Aorta (tissue), 5 donors: Measurements from ENCODE around the gene CROCC2. TPM values are rescaled to one million over a fixed set of nuclear protein-coding genes. Genes with fewer than 3 reads are reported as not detected.

Experiments
- ATAC-seq: fragments of 200-7000 bp; cut with Tn5 transposase; one replicate; pipeline ENCODE4 v1.9.1; 2022; ENCODE audit warnings: moderate library complexity; ENCODE audit not compliant: low FRiP score
- DNase-seq, 2 donors: peaks; one replicate each; pipeline ENCODE4 v3.0.0-alpha.2; 2020
- H3K27ac ChIP-seq, 2 donors: one replicate each; pipeline ENCODE4 v1.5.1; 2013; ENCODE audit warnings: low read length in 2 of 2, mild to moderate bottlenecking in 2 of 2, moderate library complexity in 2 of 2, control low read depth in 1 of 2, inconsistent platforms in 1 of 2, low read depth in 1 of 2
- H3K27me3 ChIP-seq, 2 donors: one replicate each; pipeline ENCODE4 v1.6.1; 2013; ENCODE audit warnings: control low read depth in 1 of 2, low read length in 1 of 2, mild to moderate bottlenecking in 1 of 2, moderate library complexity in 1 of 2; ENCODE audit not compliant: insufficient read depth in 2 of 2, control insufficient read depth in 1 of 2
- H3K36me3 ChIP-seq, 2 donors: one replicate each; pipeline ENCODE4 v1.6.1; 2013; ENCODE audit warnings: control low read depth in 1 of 2, low read length in 1 of 2, mild to moderate bottlenecking in 1 of 2; ENCODE audit not compliant: insufficient read depth in 2 of 2, control insufficient read depth in 1 of 2
- H3K4me1 ChIP-seq, 2 donors: one replicate each; pipeline ENCODE4 v1.6.1; 2013; ENCODE audit warnings: low read length in 2 of 2, control low read depth in 1 of 2, mild to moderate bottlenecking in 1 of 2, moderate library complexity in 1 of 2; ENCODE audit not compliant: insufficient read depth in 2 of 2, control insufficient read depth in 1 of 2
- H3K4me3 ChIP-seq, 2 donors: one replicate each; pipeline ENCODE4 v1.5.1; 2013; ENCODE audit warnings: low read length in 2 of 2, control low read depth in 1 of 2, mild to moderate bottlenecking in 1 of 2
- H3K9me3 ChIP-seq: one replicate; pipeline ENCODE4 v1.6.1; 2013; ENCODE audit warnings: mild to moderate bottlenecking, low read length; ENCODE audit not compliant: control insufficient read depth
- WGBS, 2 donors: extraction: QIAGEN DNeasy Blood & Tissue Kit; methylation state at CpG; one replicate each; pipeline ENCODE4 v1.1.7; 2013; 5-methylcytosine and 5-hydroxymethylcytosine counted together
- intact Hi-C, 2 donors: fragments of 100-400 bp; cut with DNase I; formaldehyde crosslinking; loops; one replicate each; pipeline versions ENCODE4 v1.14.2 to v1.15.0; 2022
- polyA plus RNA-seq, 2 donors: library from polyadenylated mRNA; stranded (reverse); fragments of 200-250 nt; gene quantifications; one replicate each; pipeline ENCODE4 v1.2.3, GENCODE V29; 2013
- total RNA-seq, 2 donors: library from RNA; stranded (reverse); fragmentation: NEBNext Ultra II Directional; extraction: Animal tissue kit (Norgen Biotek cat#: 25700); gene quantifications; one replicate each; pipeline ENCODE4 v1.2.1, GENCODE V29; 2021
- donor health status: healthy with polysubstance abuse.
- donor health status: Bipolar disorder and iron deficiency.
- donor health status: DM: no; HTN: no; CAD: no.
- donor health status: DM: no; HTN: no; CAD: no.
- donor health status: DM: yes; HTN: yes; CAD: no.

CROCC2 gene
- total and polyA plus RNA-seq, 4 donors, result 0.13 to 0.45 TPM; not detected in 2

DNA sequence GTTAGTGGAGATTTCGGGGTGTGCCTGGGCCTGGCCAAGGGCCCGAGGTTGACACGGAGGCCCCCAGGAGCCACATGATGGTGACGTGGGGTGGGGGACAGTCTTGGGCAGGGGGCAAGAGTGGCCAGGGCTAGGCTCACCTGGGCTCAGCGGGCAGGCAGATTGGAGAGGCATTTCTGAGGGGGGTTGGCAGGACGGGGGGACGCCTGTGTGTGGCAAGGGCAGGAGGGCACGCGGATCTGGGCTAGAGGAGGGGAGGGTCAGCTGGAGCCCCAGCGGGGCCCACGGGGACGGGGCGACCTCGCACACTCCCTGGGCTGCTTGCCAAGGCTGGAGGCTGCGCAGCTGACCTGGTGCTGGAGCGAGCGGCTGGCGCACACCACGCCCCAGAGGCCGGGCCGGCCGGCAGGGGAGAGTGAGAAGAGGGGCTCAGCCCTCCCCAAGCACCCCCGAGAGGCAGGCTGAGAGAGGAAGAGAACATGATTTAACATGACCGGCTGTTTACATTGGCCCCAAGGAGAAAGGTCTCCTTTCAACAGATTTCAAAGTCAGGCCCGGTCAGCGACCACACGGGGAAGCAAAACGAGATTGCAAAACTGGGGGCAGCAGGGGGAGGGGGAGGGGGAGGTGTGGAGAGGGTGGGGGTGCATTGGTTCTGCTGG lies 54.3 kb downstream of the CROCC2 start:
- Histone ChIP-seq H3K27ac (no peak overlapping the region), H3K4me1 (no peaks in the 10 kb centered on the region), H3K9me3 (no peaks in the 10 kb centered on the region), H3K4me3 (no peak overlapping the region), H3K36me3 (no peaks in the 10 kb centered on the region), H3K27me3 (no peaks in the 10 kb centered on the region)
- 28 to 30% methylated on average over 28 of the region's 28 CpGs for WGBS, 2 donors
- intact Hi-C loops, result no loop called here
- ATAC-seq (peak; percentile 7), DNase-seq (peak in 1 of 2 donors; percentile 79)

DNA sequence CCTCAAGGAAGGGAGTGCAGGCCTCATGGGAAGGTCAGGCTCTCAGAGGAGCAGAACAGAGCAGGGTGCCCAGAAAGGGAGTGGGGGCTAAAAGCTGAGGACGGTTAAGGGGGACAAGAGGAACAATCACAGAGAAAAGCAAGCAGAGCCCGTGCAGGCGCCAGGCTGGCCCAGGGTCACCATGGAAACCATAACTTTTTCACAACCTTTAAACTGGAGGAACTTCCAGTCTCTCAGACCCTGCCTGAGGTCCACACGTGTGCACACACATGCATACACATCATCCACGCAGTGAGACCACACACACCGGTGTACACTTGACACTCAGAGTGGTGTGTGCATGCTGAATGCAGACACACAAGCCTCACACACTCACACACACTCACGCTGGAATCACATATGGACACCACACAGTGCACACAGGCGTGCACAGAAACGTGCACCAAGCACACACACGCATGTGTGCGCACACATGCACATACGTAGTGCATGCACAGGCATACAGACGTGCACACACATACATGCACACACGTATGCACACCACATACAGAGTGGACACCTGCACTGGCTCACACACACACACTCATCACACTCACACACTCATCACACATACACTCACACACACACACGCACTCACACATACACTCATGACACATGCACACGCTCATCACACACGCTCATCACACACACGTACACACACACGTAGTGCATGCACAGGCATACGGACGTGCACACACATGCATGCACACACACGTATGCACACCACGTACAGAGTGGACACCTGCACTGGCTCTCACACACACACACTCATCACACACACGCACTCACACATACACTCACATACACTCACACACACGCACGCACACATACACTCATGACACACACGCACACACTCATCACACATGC lies 55.1 kb downstream of the CROCC2 start:
- no peaks in the 10 kb centered on the region for H3K4me1 ChIP-seq
- WGBS, 2 donors, result 72 to 78% methylated on average over 27 of the region's 27 CpGs
- H3K4me3 ChIP-seq, result no peak overlapping the region
- H3K27ac ChIP-seq, result no peak overlapping the region
- ATAC-seq, result no peak
- no peaks in the 10 kb centered on the region for H3K9me3 ChIP-seq
- intact Hi-C loops, result no loop called here
- H3K27me3 ChIP-seq, result no peaks in the 10 kb centered on the region
- peak in 1 of 2 donors; percentile 73 for DNase-seq
- no peaks in the 10 kb centered on the region for H3K36me3 ChIP-seq

DNA sequence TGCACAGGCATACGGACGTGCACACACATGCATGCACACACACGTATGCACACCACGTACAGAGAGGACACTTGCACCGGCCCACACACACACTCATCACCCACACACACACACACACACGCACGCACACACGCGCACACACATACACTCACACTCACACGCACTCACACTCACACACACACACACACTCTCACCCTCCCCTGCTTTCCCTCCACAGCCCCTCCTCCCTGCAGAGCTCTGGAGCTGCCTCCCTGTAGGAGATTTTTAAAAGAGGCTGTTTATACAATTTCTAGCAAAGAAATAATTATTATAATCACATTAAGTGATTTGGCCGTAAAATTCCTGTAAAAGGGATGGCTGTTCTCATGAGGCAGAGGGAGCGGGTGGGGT lies 55.8 kb downstream of the CROCC2 start:
- Histone ChIP-seq H3K4me3 (no peak overlapping the region), H3K36me3 (no peaks in the 10 kb centered on the region), H3K27me3 (no peaks in the 10 kb centered on the region), H3K9me3 (no peaks in the 10 kb centered on the region), H3K4me1 (no peaks in the 10 kb centered on the region), H3K27ac (no peak overlapping the region)
- DNase-seq (peak in 1 of 2 donors; percentile 20), ATAC-seq (no peak)
- intact Hi-C loops, result no loop called here
- WGBS, 2 donors, result 57 to 71% methylated on average over 12 of the region's 12 CpGs

DNA sequence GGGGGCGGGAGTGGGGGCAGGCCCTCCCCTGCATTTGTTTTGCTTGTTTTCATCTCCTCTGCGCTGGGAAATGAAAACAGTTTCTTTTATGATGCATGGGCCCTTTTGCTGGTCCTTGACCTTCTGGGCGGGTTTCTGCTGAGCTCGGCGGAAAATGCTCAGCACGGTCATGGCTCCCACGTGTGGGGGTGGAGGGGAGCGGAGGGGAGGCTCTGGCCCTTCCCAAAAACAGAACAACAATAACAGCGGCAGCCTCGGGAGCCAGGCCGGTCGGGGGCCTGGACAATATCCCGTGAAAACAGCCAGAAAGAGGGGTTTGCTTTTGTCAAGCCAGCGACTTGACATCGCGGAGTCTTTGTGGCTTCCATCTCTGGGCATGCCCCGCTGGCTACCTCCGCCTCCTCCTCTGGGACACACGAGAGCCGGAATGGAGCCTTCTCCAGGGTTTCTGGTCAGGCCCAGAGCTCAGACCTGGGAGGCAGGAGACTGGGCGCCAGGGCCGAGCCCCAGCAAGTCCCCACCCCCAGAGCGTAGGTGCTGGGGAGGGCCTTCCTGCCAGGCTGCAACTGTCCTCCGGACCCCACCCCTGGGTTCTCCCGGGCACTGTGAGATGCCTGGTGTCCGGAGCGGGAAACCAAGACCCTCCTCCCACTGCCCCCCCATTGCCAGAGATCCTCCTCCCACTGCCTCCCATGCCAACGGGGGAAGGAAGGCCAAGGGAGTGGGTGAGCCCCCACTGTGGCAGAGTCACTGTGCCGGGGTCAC lies 56.3 kb downstream of the CROCC2 start:
- H3K36me3 ChIP-seq, result no peaks in the 10 kb centered on the region
- intact Hi-C loops, result no loop called here
- no peaks in the 10 kb centered on the region for H3K4me1 ChIP-seq
- DNase-seq, result peak; percentile 82
- H3K9me3 ChIP-seq, result no peaks in the 10 kb centered on the region
- ATAC-seq, result peak; percentile 37
- 53 to 55% methylated on average over 25 to 29 of the region's 29 CpGs for WGBS, 2 donors
- no peak overlapping the region for H3K4me3 ChIP-seq
- no peaks in the 10 kb centered on the region for H3K27me3 ChIP-seq
- H3K27ac ChIP-seq, result no peak overlapping the region

DNA sequence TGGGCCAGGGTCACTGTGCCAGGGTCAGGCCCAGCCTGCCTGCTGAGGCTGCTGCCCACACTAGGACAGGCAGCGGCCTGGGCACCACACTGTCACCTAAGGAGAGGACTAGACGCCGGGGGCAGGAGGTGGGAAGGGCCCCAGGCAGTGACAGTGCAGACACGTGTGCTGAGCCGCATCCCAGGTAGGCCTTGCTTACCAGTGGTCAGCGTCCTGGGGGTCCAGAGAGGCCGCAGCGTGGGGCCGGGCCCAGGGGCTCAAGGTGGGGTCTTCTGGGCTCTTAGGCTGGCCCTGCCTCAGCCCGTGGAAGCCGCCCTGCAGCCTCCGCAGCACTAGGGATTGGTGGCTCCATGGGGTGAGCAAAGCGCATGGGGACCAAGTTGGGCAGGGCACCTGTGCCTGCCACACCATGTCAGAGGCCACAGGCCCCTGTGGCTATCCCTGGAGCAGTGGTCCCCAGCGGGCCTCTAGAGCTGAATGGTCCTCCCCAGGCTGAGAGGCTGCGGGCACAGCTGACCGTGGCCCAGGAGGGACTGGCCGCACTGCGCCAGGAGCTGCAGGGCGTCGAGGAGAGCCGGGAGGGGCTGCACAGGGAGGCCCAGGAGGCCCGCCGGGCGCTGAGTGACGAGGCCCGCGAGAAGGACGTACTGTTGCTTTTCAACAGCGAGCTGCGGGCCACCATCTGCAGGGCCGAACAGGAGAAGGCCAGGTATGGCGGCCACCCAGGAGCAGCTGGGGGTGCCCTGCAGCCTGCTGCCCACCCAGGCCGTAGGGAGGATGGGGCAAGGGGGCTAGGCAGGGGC lies 57.1 kb downstream of the CROCC2 start:
- peak; percentile 47 to 72 for DNase-seq
- no peaks in the 10 kb centered on the region for H3K9me3 ChIP-seq
- intact Hi-C loops, result no loop called here
- no peak for ATAC-seq
- no peaks in the 10 kb centered on the region for H3K27me3 ChIP-seq
- H3K4me1 ChIP-seq, result no peaks in the 10 kb centered on the region
- H3K4me3 ChIP-seq, result no peak overlapping the region
- H3K36me3 ChIP-seq, result no peaks in the 10 kb centered on the region
- 93 to 98% methylated on average over 32 to 33 of the region's 33 CpGs for WGBS, 2 donors
- H3K27ac ChIP-seq, result no peak overlapping the region

DNA sequence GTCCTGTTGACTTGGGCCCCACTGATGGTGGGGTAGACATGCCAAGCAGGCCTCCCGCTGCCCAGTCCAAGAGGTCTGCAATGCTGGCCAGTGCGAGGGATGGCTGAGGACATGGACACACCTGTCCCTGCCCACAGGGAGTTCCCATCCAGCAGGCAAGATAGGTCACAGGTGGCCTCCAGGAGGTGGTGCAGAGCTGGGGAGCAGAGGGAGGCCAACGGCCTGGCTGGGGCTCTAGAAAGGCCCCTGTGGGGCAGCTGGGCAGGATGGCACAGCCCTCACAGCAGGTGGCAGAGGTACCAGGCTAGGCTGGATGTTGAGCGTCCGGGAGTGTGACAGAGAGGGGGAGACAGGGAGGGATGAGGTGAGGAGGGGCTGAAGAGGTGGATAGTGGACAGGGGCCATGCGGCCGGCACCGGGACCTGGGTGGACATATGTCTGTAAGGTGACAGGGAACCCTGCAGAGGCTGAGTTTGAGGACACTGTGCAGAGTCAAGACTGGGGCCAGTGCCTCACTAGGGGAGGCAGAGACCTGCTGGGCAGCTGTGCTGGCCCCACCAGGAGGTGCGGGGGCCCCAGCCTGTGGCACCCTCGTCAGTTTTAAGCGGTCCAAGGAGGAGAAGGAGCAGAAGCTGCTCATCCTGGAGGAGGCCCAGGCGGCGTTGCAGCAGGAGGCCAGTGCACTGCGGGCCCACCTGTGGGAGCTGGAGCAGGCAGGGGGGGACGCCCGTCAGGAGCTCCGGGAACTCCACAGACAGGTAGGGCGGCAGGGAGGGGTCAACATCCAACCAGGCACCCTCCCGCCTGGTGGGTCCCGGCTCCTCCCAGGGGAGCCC lies 58.0 kb downstream of the CROCC2 start:
- Histone ChIP-seq H3K27me3 (no peaks in the 10 kb centered on the region), H3K9me3 (no peaks in the 10 kb centered on the region), H3K4me1 (no peaks in the 10 kb centered on the region), H3K4me3 (no peak overlapping the region), H3K27ac (no peak overlapping the region), H3K36me3 (no peaks in the 10 kb centered on the region)
- intact Hi-C loops, result no loop called here
- 94% methylated on average over 20 of the region's 20 CpGs for WGBS, 2 donors
- ATAC-seq, result no peak
- peak; percentile 41 to 70 for DNase-seq

DNA sequence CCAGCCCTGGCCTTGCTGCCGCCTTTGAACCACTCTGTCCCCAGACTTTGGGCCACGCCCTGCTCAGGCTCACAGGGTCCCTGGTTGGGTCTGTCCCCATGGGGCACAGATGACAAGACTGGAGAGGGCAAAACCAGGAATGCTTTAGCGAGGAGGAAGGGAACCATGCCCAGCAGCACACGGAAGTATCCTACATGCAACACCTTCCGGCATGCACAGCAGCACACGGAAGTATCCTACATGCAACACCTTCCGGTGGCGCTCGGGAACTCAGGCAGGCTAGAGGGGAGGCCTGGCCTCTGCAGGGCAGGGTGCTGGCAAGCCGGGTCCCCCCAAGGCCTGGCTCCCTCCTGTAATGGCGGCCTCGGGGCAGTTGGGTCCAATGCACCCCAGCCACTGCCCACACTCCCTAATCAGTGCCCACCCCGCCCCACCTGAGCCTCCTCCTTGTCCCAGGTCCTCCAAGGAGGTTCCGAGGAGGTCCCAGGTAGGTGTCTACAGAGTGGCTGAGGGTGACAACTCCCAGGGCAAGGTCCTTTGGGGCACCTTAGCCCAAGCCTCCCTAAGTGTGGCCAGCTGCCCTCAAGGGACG lies 58.7 kb downstream of the CROCC2 start:
- 96 to 99% methylated on average over 15 of the region's 15 CpGs for WGBS, 2 donors
- H3K9me3 ChIP-seq, result no peaks in the 10 kb centered on the region
- no peak overlapping the region for H3K4me3 ChIP-seq
- intact Hi-C loops, result no loop called here
- ATAC-seq (no peak), DNase-seq (peak; percentile 40 to 77)
- H3K27me3 ChIP-seq, result no peaks in the 10 kb centered on the region
- H3K36me3 ChIP-seq, result no peaks in the 10 kb centered on the region
- no peak overlapping the region for H3K27ac ChIP-seq
- no peaks in the 10 kb centered on the region for H3K4me1 ChIP-seq
